Retinal pigment epithelial cell (primary cell): ENCODE measurements around the gene ZFPM1.
"Not testable (repeated sequence)": the region's sequence is repeated elsewhere in the genome, so short reads cannot be mapped to it uniquely, and the experiment has no call there.

Source experiments
- DNase-seq: peaks from one replicate; pipeline ENCODE4 v3.0.0-alpha.2; 2010; ENCODE audit warnings: low read depth
- H3K4me3 ChIP-seq: 2 replicates; pipeline ENCODE4 v1.5.1; 2011; ENCODE audit warnings: mild to moderate bottlenecking, low read length, control low read depth, moderate library complexity
- CTCF ChIP-seq: conservative IDR thresholded peaks from 2 replicates; pipeline ENCODE4 v1.5.1; 2011; ENCODE audit warnings: low read depth, low read length, control low read depth, inconsistent platforms

ZFPM1 gene

GRCh38 chr16:88483392-88483641 is 30.2 kb downstream of the ZFPM1 start:
- no peak for DNase-seq
- TF ChIP-seq CTCF: no peak
- H3K4me3 ChIP-seq: no peak overlapping the region

GRCh38 chr16:88484505-88485365 is 31.7 kb downstream of the ZFPM1 start:
- TF ChIP-seq CTCF: no peak
- no peak for DNase-seq
- H3K4me3 ChIP-seq: no peak overlapping the region

- not testable (repeated sequence) for H3K4me3 ChIP-seq, DNase-seq
Observed at GRCh38 chr16:88485366-88485741, 32.3 kb downstream of the ZFPM1 start.

GRCh38 chr16:88486398-88487123 is 33.5 kb downstream of the ZFPM1 start:
- DNase-seq: no peak
- H3K4me3 ChIP-seq: no peak overlapping the region
- no peak for TF ChIP-seq CTCF

GRCh38 chr16:88487124-88487432 is 34.0 kb downstream of the ZFPM1 start:
- no peak for DNase-seq
- no peak overlapping the region for H3K4me3 ChIP-seq
- TF ChIP-seq CTCF: no peak

GRCh38 chr16:88487920-88488851 is 35.1 kb downstream of the ZFPM1 start:
- H3K4me3 ChIP-seq: no peak overlapping the region
- TF ChIP-seq CTCF: no peak
- no peak for DNase-seq

- no peak for TF ChIP-seq CTCF
- no peak overlapping the region for H3K4me3 ChIP-seq
- DNase-seq: no peak
Observed at GRCh38 chr16:88489163-88489741, 36.2 kb downstream of the ZFPM1 start.
